Measurements from ENCODE around the gene ABHD10.

- TF ChIP-seq CTCF (IDR thresholded peaks at IDR 0.05; ENCODE audit: poor library complexity) (no peak), EZH2 (IDR thresholded peaks at IDR 0.05; ENCODE audit: borderline replicate concordance) (no peak)
These were observed 31.8 kb downstream of the ABHD10 start for GRCh38 chr3:112010636-112011035.

Data from hepatocyte (in vitro differentiated cells).